Right atrium auricular region (tissue), 2 donors: Measurements from ENCODE around the gene MPV17. TPM values are rescaled to one million over a fixed set of nuclear protein-coding genes. Genes with fewer than 3 reads are reported as not detected.
"Not testable (repeated sequence)": the region's sequence is repeated elsewhere in the genome, so short reads cannot be mapped to it uniquely, and the experiment has no call there.

ENCODE experiments used
- DNase-seq: peaks from one replicate; pipeline ENCODE4 v3.0.0-alpha.2; 2019; ENCODE audit warnings: low spot score
- H3K27ac ChIP-seq, 2 donors: fragments of 200-600 bp; sonication (generic); 1 replicate in 1 of 2; 2 replicates in 1 of 2; pipeline ENCODE4 v1.5.1; 2016 to 2019
- H3K27me3 ChIP-seq, 2 donors: fragments of 200-600 bp; sonication (generic); one replicate each; pipeline versions ENCODE4 v1.5.1 to v1.6.0; 2017 to 2019
- H3K36me3 ChIP-seq: fragments of 200-600 bp; sonication (generic); one replicate; pipeline ENCODE4 v1.5.1; 2016
- H3K4me1 ChIP-seq, 2 donors: fragments of 200-600 bp; sonication (generic); one replicate each; pipeline versions ENCODE4 v1.5.1 to v1.6.0; 2017 to 2019
- H3K4me3 ChIP-seq, 2 donors: fragments of 200-600 bp; sonication (generic); 1 replicate in 1 of 2; 2 replicates in 1 of 2; pipeline ENCODE4 v1.5.1; 2017 to 2019; ENCODE audit warnings: mild to moderate bottlenecking in 1 of 2, moderate library complexity in 1 of 2
- H3K9me3 ChIP-seq, 2 donors: fragments of 200-600 bp; sonication (generic); one replicate each; pipeline ENCODE4 v1.5.1; 2019
- total RNA-seq, 2 donors: library from RNA; depleted of rRNA; stranded (reverse); fragments of >200 nt; gene quantifications; one replicate each; pipeline ENCODE4 v1.1.0, GENCODE V29; 2016
- TF ChIP-seq, protein P1 (sequence below), 2 donors: fragments of 200-600 bp; sonication (generic); IDR thresholded peaks; one replicate each; pipeline ENCODE4 v1.5.1; 2019; ENCODE audit warnings: antibody characterized with exemption in 2 of 2

The MPV17 gene
- total RNA-seq, 2 donors from 2014 or later, result 73.9 to 74.3 TPM

GRCh38 chr2:27324720-27325119, 1.8 kb upstream of the MPV17 start:
- Histone ChIP-seq H3K4me1 (peaks cover 0 to 31% of the 10 kb centered on the region in 2 donors), H3K9me3 (no peaks in the 10 kb centered on the region), H3K4me3 (no peak overlapping the region), H3K27ac (no peak overlapping the region), H3K36me3 (peaks cover 37% of the 10 kb centered on the region), H3K27me3 (no peaks in the 10 kb centered on the region)
- no peak for DNase-seq
- TF ChIP-seq, protein P1, sequence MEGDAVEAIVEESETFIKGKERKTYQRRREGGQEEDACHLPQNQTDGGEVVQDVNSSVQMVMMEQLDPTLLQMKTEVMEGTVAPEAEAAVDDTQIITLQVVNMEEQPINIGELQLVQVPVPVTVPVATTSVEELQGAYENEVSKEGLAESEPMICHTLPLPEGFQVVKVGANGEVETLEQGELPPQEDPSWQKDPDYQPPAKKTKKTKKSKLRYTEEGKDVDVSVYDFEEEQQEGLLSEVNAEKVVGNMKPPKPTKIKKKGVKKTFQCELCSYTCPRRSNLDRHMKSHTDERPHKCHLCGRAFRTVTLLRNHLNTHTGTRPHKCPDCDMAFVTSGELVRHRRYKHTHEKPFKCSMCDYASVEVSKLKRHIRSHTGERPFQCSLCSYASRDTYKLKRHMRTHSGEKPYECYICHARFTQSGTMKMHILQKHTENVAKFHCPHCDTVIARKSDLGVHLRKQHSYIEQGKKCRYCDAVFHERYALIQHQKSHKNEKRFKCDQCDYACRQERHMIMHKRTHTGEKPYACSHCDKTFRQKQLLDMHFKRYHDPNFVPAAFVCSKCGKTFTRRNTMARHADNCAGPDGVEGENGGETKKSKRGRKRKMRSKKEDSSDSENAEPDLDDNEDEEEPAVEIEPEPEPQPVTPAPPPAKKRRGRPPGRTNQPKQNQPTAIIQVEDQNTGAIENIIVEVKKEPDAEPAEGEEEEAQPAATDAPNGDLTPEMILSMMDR (IDR thresholded peaks at IDR 0.05), result no peak

- peaks cover 0 to 31% of the 10 kb centered on the region in 2 donors for H3K4me1 ChIP-seq
- no peak for DNase-seq
- TF ChIP-seq, protein P1 (IDR thresholded peaks at IDR 0.05), result no peak
- H3K27me3 ChIP-seq, result no peaks in the 10 kb centered on the region
- peak overlapping the region; percentile 55 to 73 for H3K4me3 ChIP-seq
- peak overlapping the region; percentile 92 to 97 for H3K27ac ChIP-seq
- peaks cover 27% of the 10 kb centered on the region for H3K36me3 ChIP-seq
- no peaks in the 10 kb centered on the region for H3K9me3 ChIP-seq
These were observed 844 bp upstream of the MPV17 start for GRCh38 chr2:27323596-27324285.

DNA sequence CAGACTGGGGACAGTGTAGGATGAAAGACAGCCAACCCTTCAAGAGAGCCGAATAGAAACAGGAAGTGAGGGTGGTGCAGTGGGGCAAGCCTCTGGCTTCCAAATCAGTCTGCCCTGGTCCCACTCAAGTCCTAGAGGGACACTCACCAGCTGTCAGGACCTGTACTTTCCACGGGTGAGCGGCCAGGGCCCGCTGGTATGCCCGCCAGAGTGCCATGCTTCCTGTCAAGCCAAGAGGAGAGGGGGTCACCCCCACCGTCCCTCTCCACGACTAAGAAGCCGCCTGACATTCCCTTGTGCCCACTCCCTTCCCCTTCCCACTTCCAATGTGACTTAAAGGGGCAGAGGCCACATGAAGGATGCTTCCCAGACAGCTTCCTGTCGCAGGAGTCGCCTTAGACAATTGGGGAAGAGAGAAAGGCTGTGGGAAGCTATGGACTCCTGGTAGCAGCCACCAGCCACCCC, 564 bp downstream of the MPV17 start:
- Histone ChIP-seq H3K4me3 (peak overlapping the region; percentile 55 to 73), H3K27ac (peak overlapping the region; percentile 92 to 97), H3K36me3 (peaks cover 13% of the 10 kb centered on the region), H3K4me1 (peaks cover 0 to 31% of the 10 kb centered on the region in 2 donors), H3K27me3 (no peaks in the 10 kb centered on the region), H3K9me3 (no peaks in the 10 kb centered on the region)
- no peak for DNase-seq
- TF ChIP-seq, protein P1 (IDR thresholded peaks at IDR 0.05), result no peak

GRCh38 chr2:27320958-27321543, 1.8 kb downstream of the MPV17 start:
- Histone ChIP-seq H3K9me3 (no peaks in the 10 kb centered on the region), H3K27me3 (no peaks in the 10 kb centered on the region), H3K27ac (peak overlapping the region; percentile 92 to 97), H3K4me3 (no peak overlapping the region), H3K36me3 (peaks cover 2% of the 10 kb centered on the region), H3K4me1 (peaks cover 0 to 31% of the 10 kb centered on the region in 2 donors)
- peak; percentile 88 for DNase-seq
- TF ChIP-seq, protein P1 (IDR thresholded peaks at IDR 0.05), result peak; percentile 38 to 55

DNA sequence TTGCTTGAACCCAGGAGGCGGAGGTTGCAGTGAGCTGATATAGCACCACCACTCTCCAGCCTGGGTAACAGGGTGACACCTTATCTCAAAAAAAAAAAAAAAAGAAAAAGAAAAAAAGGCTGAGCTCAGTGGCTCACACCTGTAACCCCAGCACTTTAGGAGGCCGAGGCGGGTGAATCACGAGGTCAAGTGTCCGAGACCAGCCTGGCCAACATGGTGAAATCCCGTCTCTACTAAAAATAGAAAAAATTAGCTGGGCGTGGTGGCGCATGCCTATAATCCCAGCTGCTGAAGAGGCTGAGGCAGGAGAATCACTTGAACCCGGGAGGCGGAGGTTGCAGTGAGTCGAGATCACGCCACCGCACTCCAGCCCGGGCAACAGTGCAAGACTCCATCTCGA, 3.1 kb downstream of the MPV17 start:
- H3K27ac ChIP-seq, DNase-seq: not testable (repeated sequence)

DNA sequence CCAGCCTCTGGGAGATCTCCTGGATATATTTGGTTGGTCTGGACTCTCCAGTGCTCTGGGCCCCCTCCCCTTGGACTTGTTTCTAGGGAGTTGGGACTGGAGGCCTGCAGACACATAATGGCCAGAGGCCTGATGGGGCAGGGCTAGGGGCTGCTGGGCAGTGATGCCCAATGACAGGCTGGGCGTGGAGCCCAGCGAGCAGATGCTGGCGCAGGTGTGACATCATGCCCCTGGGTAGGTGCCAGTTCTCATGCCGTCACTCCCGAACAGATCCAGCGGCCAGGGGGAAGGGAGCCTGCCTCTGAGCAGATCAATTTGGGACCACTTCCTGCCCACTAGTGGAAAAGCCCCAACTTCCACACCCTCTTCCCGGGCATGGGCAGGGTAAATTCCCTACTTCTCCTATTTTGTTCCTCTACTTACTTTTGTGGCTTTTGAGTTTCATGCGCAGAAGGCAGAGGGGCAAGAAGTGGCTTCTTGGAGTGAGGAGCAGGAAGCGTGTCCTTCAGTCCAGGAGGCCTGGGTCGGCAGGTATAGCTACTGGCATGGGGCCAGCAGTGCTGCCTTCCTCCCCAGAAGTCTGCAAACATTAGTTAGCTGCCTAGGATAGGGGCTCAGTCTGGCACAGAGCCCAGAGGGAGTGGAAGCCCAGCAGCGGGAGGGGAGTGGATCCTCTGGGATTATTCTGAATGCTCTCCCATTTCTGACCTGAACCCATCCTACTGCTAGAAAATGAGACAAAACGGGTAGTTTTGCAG, 6.1 kb downstream of the MPV17 start:
- TF ChIP-seq, protein P1 (IDR thresholded peaks at IDR 0.05), result no peak
- Histone ChIP-seq H3K4me3 (no peak overlapping the region), H3K9me3 (no peaks in the 10 kb centered on the region), H3K36me3 (peaks cover 4% of the 10 kb centered on the region), H3K27ac (no peak overlapping the region), H3K4me1 (peaks cover 0 to 14% of the 10 kb centered on the region in 2 donors), H3K27me3 (no peaks in the 10 kb centered on the region)
- no peak for DNase-seq

More for the DNA sequence above, 3.1 kb downstream of the MPV17 start:
- peaks cover 0 to 31% of the 10 kb centered on the region in 2 donors for H3K4me1 ChIP-seq
- H3K36me3 ChIP-seq, H3K27me3 ChIP-seq, H3K4me3 ChIP-seq, H3K9me3 ChIP-seq: not testable (repeated sequence)
